ENCODE data around the gene PDCD6IP. TPM values are rescaled to one million over a fixed set of nuclear protein-coding genes. Genes with fewer than 3 reads are reported as not detected.
A peak's percentile ranks its signal among the peaks of the same experiment; 100 is the strongest.

Gene PDCD6IP
- total RNA-seq, 4 donors from 2014 or later, result 93.9 to 181 (median 127) TPM

GRCh38 chr3:33901862-33902563 is 103.6 kb downstream of the PDCD6IP start:
- Histone ChIP-seq H3K27ac (no peak overlapping the region), H3K4me3 (no peak overlapping the region), H3K9me3 (no peaks in the 10 kb centered on the region), H3K36me3 (no peaks in the 10 kb centered on the region), H3K4me1 (peaks cover 0 to 5% of the 10 kb centered on the region in 2 donors), H3K27me3 (no peaks in the 10 kb centered on the region)
- no peak for TF ChIP-seq POLR2A (IDR thresholded peaks at IDR 0.05)
- TF ChIP-seq, protein P1, sequence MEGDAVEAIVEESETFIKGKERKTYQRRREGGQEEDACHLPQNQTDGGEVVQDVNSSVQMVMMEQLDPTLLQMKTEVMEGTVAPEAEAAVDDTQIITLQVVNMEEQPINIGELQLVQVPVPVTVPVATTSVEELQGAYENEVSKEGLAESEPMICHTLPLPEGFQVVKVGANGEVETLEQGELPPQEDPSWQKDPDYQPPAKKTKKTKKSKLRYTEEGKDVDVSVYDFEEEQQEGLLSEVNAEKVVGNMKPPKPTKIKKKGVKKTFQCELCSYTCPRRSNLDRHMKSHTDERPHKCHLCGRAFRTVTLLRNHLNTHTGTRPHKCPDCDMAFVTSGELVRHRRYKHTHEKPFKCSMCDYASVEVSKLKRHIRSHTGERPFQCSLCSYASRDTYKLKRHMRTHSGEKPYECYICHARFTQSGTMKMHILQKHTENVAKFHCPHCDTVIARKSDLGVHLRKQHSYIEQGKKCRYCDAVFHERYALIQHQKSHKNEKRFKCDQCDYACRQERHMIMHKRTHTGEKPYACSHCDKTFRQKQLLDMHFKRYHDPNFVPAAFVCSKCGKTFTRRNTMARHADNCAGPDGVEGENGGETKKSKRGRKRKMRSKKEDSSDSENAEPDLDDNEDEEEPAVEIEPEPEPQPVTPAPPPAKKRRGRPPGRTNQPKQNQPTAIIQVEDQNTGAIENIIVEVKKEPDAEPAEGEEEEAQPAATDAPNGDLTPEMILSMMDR (IDR thresholded peaks at IDR 0.05 in 4 of 5, conservative IDR thresholded peaks at IDR 0.05 in 1 of 5), result no peak
- DNase-seq (no peak), ATAC-seq (no peak)
- intact Hi-C loops (cut with DNase I; ENCODE audit: low total_unique reads), result no loop called here
- in situ Hi-C loops (cut with MboI; ENCODE audit: low sequenced_read_pairs in 4 of 4), result no loop called here

GRCh38 chr3:33904730-33905129 is 106.3 kb downstream of the PDCD6IP start:
- H3K27ac ChIP-seq, result peak overlapping the region in 2 of 4 donors; percentile 31 to 40
- intact Hi-C loops (cut with DNase I; ENCODE audit: low total_unique reads), result no loop called here
- H3K4me1 ChIP-seq, result peaks cover 0 to 5% of the 10 kb centered on the region in 2 donors
- no peaks in the 10 kb centered on the region for H3K9me3 ChIP-seq
- no peak overlapping the region for H3K4me3 ChIP-seq
- peak; percentile 17 to 28 for ATAC-seq
- TF ChIP-seq, protein P1 (IDR thresholded peaks at IDR 0.05 in 4 of 5, conservative IDR thresholded peaks at IDR 0.05 in 1 of 5), result no peak
- no peak for TF ChIP-seq POLR2A (IDR thresholded peaks at IDR 0.05)
- in situ Hi-C loops (cut with MboI; ENCODE audit: low sequenced_read_pairs in 4 of 4), result no loop called here
- DNase-seq, result no peak
- H3K27me3 ChIP-seq, result no peaks in the 10 kb centered on the region
- H3K36me3 ChIP-seq, result no peaks in the 10 kb centered on the region

DNA sequence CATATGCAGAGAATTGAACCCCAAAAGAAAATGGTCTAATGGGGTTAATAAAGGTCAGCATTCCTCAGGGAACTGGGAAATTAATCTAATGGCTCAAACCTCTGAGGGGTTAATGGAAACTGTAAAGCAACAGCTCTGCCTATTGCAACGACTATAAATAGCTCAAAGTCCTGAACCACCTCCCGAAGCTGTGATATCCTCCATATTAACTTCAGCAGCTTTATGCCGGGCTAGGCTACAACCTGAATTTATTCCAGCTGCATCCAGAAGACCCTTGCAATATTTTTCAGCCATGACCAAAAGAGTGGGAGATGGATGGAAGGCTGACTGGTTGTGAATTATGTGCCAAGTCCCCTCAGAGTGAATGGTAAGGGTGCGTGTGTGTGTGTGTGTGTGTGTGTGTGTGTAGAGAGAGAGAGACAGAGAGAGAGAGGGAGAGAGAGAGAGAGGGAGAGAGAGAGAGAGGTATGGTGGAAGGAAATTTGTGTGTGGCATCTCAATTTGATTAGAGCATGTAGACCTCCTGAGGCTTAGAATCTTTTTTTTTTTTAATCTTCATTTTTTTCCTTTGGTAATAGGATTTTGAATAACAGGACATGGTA is 109.9 kb downstream of the PDCD6IP start:
- TF ChIP-seq, protein P1 (IDR thresholded peaks at IDR 0.05 in 4 of 5, conservative IDR thresholded peaks at IDR 0.05 in 1 of 5), result no peak
- no peak for TF ChIP-seq POLR2A (IDR thresholded peaks at IDR 0.05)
- H3K27me3 ChIP-seq, result no peaks in the 10 kb centered on the region
- H3K36me3 ChIP-seq, result no peaks in the 10 kb centered on the region
- H3K9me3 ChIP-seq, result no peaks in the 10 kb centered on the region
- intact Hi-C loops (cut with DNase I; ENCODE audit: low total_unique reads) (no loop called here), in situ Hi-C loops (cut with MboI; ENCODE audit: low sequenced_read_pairs in 4 of 4) (no loop called here)
- peaks cover 0 to 5% of the 10 kb centered on the region in 2 donors for H3K4me1 ChIP-seq
- no peak overlapping the region for H3K27ac ChIP-seq
- no peak overlapping the region for H3K4me3 ChIP-seq
- no peak for ATAC-seq
- no peak for DNase-seq

DNA sequence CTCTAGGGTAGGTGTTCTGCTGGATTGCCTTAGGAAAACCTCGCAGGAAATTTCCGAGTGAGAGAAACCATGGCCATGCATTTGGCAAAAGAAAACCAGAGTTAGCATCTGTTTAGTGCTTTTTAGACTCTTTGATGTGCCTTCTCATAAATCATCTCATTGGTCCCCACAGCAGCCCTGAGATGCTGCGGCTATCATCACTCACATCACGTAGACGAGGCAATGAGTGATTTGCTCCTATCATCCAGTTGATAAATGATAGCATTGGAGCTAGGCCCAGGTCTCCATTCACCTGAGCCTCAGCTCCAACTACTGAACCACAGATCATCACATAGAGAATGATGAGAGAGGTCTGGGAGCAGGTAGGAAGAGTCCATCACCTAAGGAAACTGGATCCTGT is 111.1 kb downstream of the PDCD6IP start:
- no peaks in the 10 kb centered on the region for H3K27me3 ChIP-seq
- in situ Hi-C loops (cut with MboI; ENCODE audit: low sequenced_read_pairs in 4 of 4), result no loop called here
- intact Hi-C loops (cut with DNase I; ENCODE audit: low total_unique reads), result no loop called here
- no peaks in the 10 kb centered on the region for H3K9me3 ChIP-seq
- DNase-seq (no peak), ATAC-seq (no peak)
- TF ChIP-seq, protein P1 (IDR thresholded peaks at IDR 0.05 in 4 of 5, conservative IDR thresholded peaks at IDR 0.05 in 1 of 5), result no peak
- no peak for TF ChIP-seq POLR2A (IDR thresholded peaks at IDR 0.05)
- no peaks in the 10 kb centered on the region for H3K36me3 ChIP-seq
- H3K4me3 ChIP-seq, result no peak overlapping the region
- no peak overlapping the region for H3K27ac ChIP-seq
- H3K4me1 ChIP-seq, result peaks cover 0 to 4% of the 10 kb centered on the region in 2 donors

All from gastrocnemius medialis (tissue), 4 donors.